Measurements from ENCODE around the gene ADAMTS16. TPM values are rescaled to one million over a fixed set of nuclear protein-coding genes. Genes with fewer than 3 reads are reported as not detected.

ADAMTS16 gene
- total and polyA plus RNA-seq, 2 experiments from 2014 or later, result 2.8 to 15.4 TPM

GRCh38 chr5:5320062-5320805, 180.1 kb downstream of the ADAMTS16 start:
- TF ChIP-seq JUNB (IDR thresholded peaks at IDR 0.05; ENCODE audit: unreplicated experiment) (no peak), EZH2 (IDR thresholded peaks at IDR 0.05; ENCODE audit: low read depth, unreplicated experiment) (no peak)
- TF ChIP-seq, protein P1, sequence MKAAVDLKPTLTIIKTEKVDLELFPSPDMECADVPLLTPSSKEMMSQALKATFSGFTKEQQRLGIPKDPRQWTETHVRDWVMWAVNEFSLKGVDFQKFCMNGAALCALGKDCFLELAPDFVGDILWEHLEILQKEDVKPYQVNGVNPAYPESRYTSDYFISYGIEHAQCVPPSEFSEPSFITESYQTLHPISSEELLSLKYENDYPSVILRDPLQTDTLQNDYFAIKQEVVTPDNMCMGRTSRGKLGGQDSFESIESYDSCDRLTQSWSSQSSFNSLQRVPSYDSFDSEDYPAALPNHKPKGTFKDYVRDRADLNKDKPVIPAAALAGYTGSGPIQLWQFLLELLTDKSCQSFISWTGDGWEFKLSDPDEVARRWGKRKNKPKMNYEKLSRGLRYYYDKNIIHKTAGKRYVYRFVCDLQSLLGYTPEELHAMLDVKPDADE (IDR thresholded peaks at IDR 0.05), result no peak
- no peaks in the 10 kb centered on the region for H3K27me3 ChIP-seq (ENCODE audit: insufficient read depth)
- peaks cover 2% of the 10 kb centered on the region; the same call in 1 of the 2 replicates for H3K9me2 ChIP-seq (ENCODE audit: insufficient read depth)
- Mint-ChIP-seq H3K4me1 (peaks cover 13% of the 10 kb centered on the region), H3K4me3 (no peak overlapping the region), H3K27ac (no peak overlapping the region), H3K27me3 (ENCODE audit: insufficient read depth, low read depth, poor library complexity) (peaks cover 2% of the 10 kb centered on the region), H3K36me3 (ENCODE audit: low read depth) (peaks cover 5% of the 10 kb centered on the region), H3K9me3 (no peaks in the 10 kb centered on the region)
- no peak overlapping the region for H2AFZ ChIP-seq
- no peaks in the 10 kb centered on the region; the same call in 1 of the 2 replicates for H4K20me1 ChIP-seq (replicated peaks; ENCODE audit: insufficient read depth)
- H3K4me3 ChIP-seq, result no peak overlapping the region
- no peak overlapping the region for H3K4me2 ChIP-seq
- no peak overlapping the region for H3K27ac ChIP-seq (ENCODE audit: low read depth)
- DNase-seq (ENCODE audit: low spot score), result no peak
- no peaks in the 10 kb centered on the region; the same call in 1 of the 2 replicates for H3K36me3 ChIP-seq (ENCODE audit: insufficient read depth)
- ATAC-seq, result no peak
- no peaks in the 10 kb centered on the region for H3K4me1 ChIP-seq (ENCODE audit: insufficient read depth)
- no peaks in the 10 kb centered on the region for H3F3A ChIP-seq (replicated peaks; ENCODE audit: low read depth)
- H3K79me2 ChIP-seq (replicated peaks; ENCODE audit: insufficient read depth), result no peaks in the 10 kb centered on the region

GRCh38 chr5:5321137-5321536, 181.0 kb downstream of the ADAMTS16 start:
- no peak for ATAC-seq
- no peaks in the 10 kb centered on the region; the same call in 1 of the 2 replicates for H3K36me3 ChIP-seq (ENCODE audit: insufficient read depth)
- Mint-ChIP-seq H3K36me3 (ENCODE audit: low read depth) (peaks cover 2% of the 10 kb centered on the region; the same call in 1 of the 3 replicates), H3K9me3 (no peaks in the 10 kb centered on the region), H3K27me3 (ENCODE audit: insufficient read depth, low read depth, poor library complexity) (peaks cover 3% of the 10 kb centered on the region), H3K4me1 (peaks cover 21% of the 10 kb centered on the region), H3K4me3 (no peak overlapping the region), H3K27ac (no peak overlapping the region)
- H3K4me1 ChIP-seq (ENCODE audit: insufficient read depth), result 0 out of 2 replicates have a peak, but pooled peaks cover 3% of the 10 kb centered on the region
- H3F3A ChIP-seq (replicated peaks; ENCODE audit: low read depth), result no peaks in the 10 kb centered on the region
- no peak for DNase-seq (ENCODE audit: low spot score)
- no peak for TF ChIP-seq POLR2AphosphoS5 (IDR thresholded peaks at IDR 0.05; ENCODE audit: low read depth)
- no peak for TF ChIP-seq JUNB (IDR thresholded peaks at IDR 0.05; ENCODE audit: unreplicated experiment)
- no peak for TF ChIP-seq EZH2 (IDR thresholded peaks at IDR 0.05; ENCODE audit: low read depth, unreplicated experiment)
- TF ChIP-seq, protein P1 (IDR thresholded peaks at IDR 0.05), result no peak
- H4K20me1 ChIP-seq (replicated peaks; ENCODE audit: insufficient read depth), result no peaks in the 10 kb centered on the region; the same call in 1 of the 2 replicates
- H2AFZ ChIP-seq, result no peak overlapping the region
- H3K27me3 ChIP-seq (ENCODE audit: insufficient read depth), result no peaks in the 10 kb centered on the region
- no peak overlapping the region for H3K4me2 ChIP-seq
- H3K9me2 ChIP-seq (ENCODE audit: insufficient read depth), result peaks cover 2% of the 10 kb centered on the region; the same call in 1 of the 2 replicates
- no peaks in the 10 kb centered on the region for H3K79me2 ChIP-seq (replicated peaks; ENCODE audit: insufficient read depth)
- no peak overlapping the region for H3K27ac ChIP-seq (ENCODE audit: low read depth)
- H3K4me3 ChIP-seq, result no peak overlapping the region

GRCh38 chr5:5323551-5323950, 183.4 kb downstream of the ADAMTS16 start:
- peaks cover 2% of the 10 kb centered on the region; the same call in 1 of the 2 replicates for H3K9me2 ChIP-seq (ENCODE audit: insufficient read depth)
- DNase-seq (ENCODE audit: low spot score) (no peak), ATAC-seq (no peak)
- no peak overlapping the region for H3K4me3 ChIP-seq
- H3K4me1 ChIP-seq (ENCODE audit: insufficient read depth), result peaks cover 11% of the 10 kb centered on the region; the same call in 1 of the 2 replicates
- H3K79me2 ChIP-seq (replicated peaks; ENCODE audit: insufficient read depth), result no peaks in the 10 kb centered on the region
- Mint-ChIP-seq H3K4me1 (peaks cover 34% of the 10 kb centered on the region), H3K36me3 (ENCODE audit: low read depth) (peaks cover 8% of the 10 kb centered on the region; the same call in 2 of the 3 replicates), H3K27ac (no peak overlapping the region), H3K9me3 (no peaks in the 10 kb centered on the region; the same call in 1 of the 3 replicates), H3K27me3 (ENCODE audit: insufficient read depth, low read depth, poor library complexity) (peaks cover 12% of the 10 kb centered on the region), H3K4me3 (no peak overlapping the region)
- H3K36me3 ChIP-seq (ENCODE audit: insufficient read depth), result no peaks in the 10 kb centered on the region; the same call in 1 of the 2 replicates
- H3K27ac ChIP-seq (ENCODE audit: low read depth), result no peak overlapping the region
- no peaks in the 10 kb centered on the region for H3F3A ChIP-seq (replicated peaks; ENCODE audit: low read depth)
- no peak overlapping the region for H3K4me2 ChIP-seq
- no peaks in the 10 kb centered on the region; the same call in 1 of the 2 replicates for H4K20me1 ChIP-seq (replicated peaks; ENCODE audit: insufficient read depth)
- H3K27me3 ChIP-seq (ENCODE audit: insufficient read depth), result no peaks in the 10 kb centered on the region
- H2AFZ ChIP-seq, result no peak overlapping the region
- TF ChIP-seq JUNB (IDR thresholded peaks at IDR 0.05; ENCODE audit: unreplicated experiment) (no peak), EZH2 (IDR thresholded peaks at IDR 0.05; ENCODE audit: low read depth, unreplicated experiment) (no peak), CTCF (conservative IDR thresholded peaks at IDR 0.05; ENCODE audit: low read depth in 2 of 2) (no peak)
